GM12878 (cell line): ENCODE measurements around the gene DCAF17. TPM values are rescaled to one million over a fixed set of nuclear protein-coding genes. Genes with fewer than 3 reads are reported as not detected.

Experiments used
- CEBPB ChIP-seq, 2 experiments: fragments of 150-350 bp in 1 of 2; IDR thresholded peaks; 2 replicates each; pipeline ENCODE4 v1.6.1; 2012 to 2014; ENCODE audit warnings: low read depth in 2 of 2, low read length in 2 of 2, borderline replicate concordance in 1 of 2, inconsistent platforms in 1 of 2
- CREM ChIP-seq: IDR thresholded peaks from 2 replicates; pipeline ENCODE4 v1.6.1; 2014; ENCODE audit warnings: antibody characterized with exemption, low read depth
- EZH2 ChIP-seq: IDR thresholded peaks from 2 replicates; pipeline ENCODE4 v1.6.1; 2012; ENCODE audit warnings: low read depth, mild to moderate bottlenecking, control low read depth, inconsistent platforms, low read length, borderline replicate concordance; ENCODE audit not compliant: control insufficient read depth
- FOXK2 ChIP-seq: fragments of 450-650 bp; IDR thresholded peaks from 2 replicates; pipeline ENCODE4 v1.6.1; 2017; ENCODE audit warnings: mild to moderate bottlenecking, moderate library complexity
- GABPA ChIP-seq: IDR thresholded peaks from 2 replicates; pipeline ENCODE4 v1.6.1; 2014; ENCODE audit warnings: antibody characterized with exemption, low read depth, mild to moderate bottlenecking, inconsistent platforms
- HCFC1 ChIP-seq: fragments of 150-350 bp; IDR thresholded peaks from 2 replicates; pipeline ENCODE4 v1.6.1; 2014; ENCODE audit warnings: low read length
- KDM1A ChIP-seq: fragments of 200-600 bp; sonication (generic); IDR thresholded peaks from 2 replicates; pipeline ENCODE4 v1.6.1; 2016; ENCODE audit warnings: borderline replicate concordance
- MEF2B ChIP-seq: fragments of 450-650 bp; IDR thresholded peaks from 2 replicates; pipeline ENCODE4 v1.6.1; 2018; ENCODE audit warnings: mild to moderate bottlenecking, moderate library complexity; ENCODE audit not compliant: partially characterized antibody, poor library complexity, severe bottlenecking
- MTA2 ChIP-seq: fragments of 450-650 bp; IDR thresholded peaks from 2 replicates; pipeline ENCODE4 v1.6.1; 2016; ENCODE audit warnings: low read depth, mild to moderate bottlenecking, moderate library complexity
- MYC ChIP-seq: IDR thresholded peaks from 2 replicates; pipeline ENCODE4 v1.6.1; 2011; ENCODE audit warnings: mild to moderate bottlenecking, low read length, moderate library complexity, inconsistent platforms; ENCODE audit not compliant: insufficient read depth, insufficient replicate concordance, insufficient read length, severe bottlenecking
- NR2C1 ChIP-seq: fragments of 450-650 bp; IDR thresholded peaks from 2 replicates; pipeline ENCODE4 v1.6.1; 2017; ENCODE audit warnings: antibody characterized with exemption, mild to moderate bottlenecking, moderate library complexity
- POU2F2 ChIP-seq: IDR thresholded peaks from 3 replicates; pipeline ENCODE4 v1.6.1; 2011; ENCODE audit warnings: low read depth, mild to moderate bottlenecking, low read length, borderline replicate concordance
- RAD51 ChIP-seq: fragments of 450-650 bp; IDR thresholded peaks from 2 replicates; pipeline ENCODE4 v1.6.1; 2016; ENCODE audit warnings: moderate library complexity, mild to moderate bottlenecking, inconsistent platforms
- RB1 ChIP-seq: fragments of 450-650 bp; formaldehyde crosslinking; IDR thresholded peaks from 2 replicates; pipeline ENCODE4 v1.6.1; 2017; ENCODE audit warnings: mild to moderate bottlenecking, borderline replicate concordance
- SIN3A ChIP-seq: IDR thresholded peaks from 2 replicates; pipeline ENCODE4 v1.6.1; 2012; ENCODE audit warnings: low read depth, low read length, improper control_type of control experiment
- SMARCA5 ChIP-seq: fragments of 450-650 bp; IDR thresholded peaks from 2 replicates; pipeline ENCODE4 v1.6.1; 2017; ENCODE audit warnings: mild to moderate bottlenecking
- SREBF2 ChIP-seq: IDR thresholded peaks from 2 replicates; pipeline ENCODE4 v1.6.1; 2012; ENCODE audit warnings: mild to moderate bottlenecking, low read length
- STAT3 ChIP-seq: IDR thresholded peaks from 2 replicates; pipeline ENCODE4 v1.6.1; 2011; ENCODE audit warnings: low read depth, low read length, improper control_type of control experiment
- ZBED1 ChIP-seq: IDR thresholded peaks from 2 replicates; pipeline ENCODE4 v1.6.1; 2016; ENCODE audit warnings: borderline replicate concordance
- polyA plus RNA-seq, 11 experiments: library from polyadenylated mRNA; depleted of rRNA in 4 of 11; unstranded in 6 of 11; stranded (reverse) in 5 of 11; fragments of >200 nt; fragmentation: Nextera tagmentation in 4 of 11; fragmentation: Illumina TruSeq in 1 of 11; extraction: Ambion mirVana in 4 of 11; extraction: Trizol in 1 of 11; gene quantifications; 1 replicate in 1 of 11; 2 replicates in 10 of 11; pipeline versions ENCODE4 v1.2.1 to v1.2.3, GENCODE V29; 2011 to 2016; ENCODE audit warnings: inconsistent platforms in 2 of 11, missing spikeins in 2 of 11, low read depth in 1 of 11
- total RNA-seq, 4 experiments: library from RNA; depleted of rRNA in 3 of 4; stranded (reverse); fragments of >200 nt in 3 of 4; fragmentation: Illumina TruSeq in 1 of 4; extraction: Trizol in 1 of 4; gene quantifications; 2 replicates each; pipeline versions ENCODE4 v1.2.1 to v1.2.3, GENCODE V29; 2013 to 2021
- TF ChIP-seq, protein P1 (sequence below), 3 experiments: IDR thresholded peaks in 2 of 3; conservative IDR thresholded peaks in 1 of 3; 2 replicates each; pipeline ENCODE4 v1.5.1; 2011; ENCODE audit warnings: low read depth in 3 of 3, low read length in 3 of 3, mild to moderate bottlenecking in 3 of 3, control low read depth in 2 of 3, moderate library complexity in 2 of 3, inconsistent platforms in 1 of 3, mixed read lengths in 1 of 3; ENCODE audit not compliant: control insufficient read depth in 2 of 3, insufficient read depth in 1 of 3; ENCODE audit errors: extremely low read depth in 1 of 3
- TF ChIP-seq, protein P2 (sequence below): IDR thresholded peaks from 2 replicates; pipeline ENCODE4 v1.6.1; 2011; ENCODE audit warnings: low read depth, low read length, improper control_type of control experiment, borderline replicate concordance
- TF ChIP-seq, protein P3 (sequence below): fragments of 450-650 bp; IDR thresholded peaks from 2 replicates; pipeline ENCODE4 v1.6.1; 2017; ENCODE audit warnings: borderline replicate concordance
- TF ChIP-seq, protein P4 (sequence below): fragments of 450-650 bp; formaldehyde crosslinking; IDR thresholded peaks from 2 replicates; pipeline ENCODE4 v1.4.0; 2022; ENCODE audit warnings: mild to moderate bottlenecking, moderate library complexity

The DCAF17 gene
- total and polyA plus RNA-seq, 10 of the 15 experiments (the other 5 are each of a cell fraction or from before 2014, with no cell fraction given): 5.2 to 32.9 (median 23.4) TPM

DNA sequence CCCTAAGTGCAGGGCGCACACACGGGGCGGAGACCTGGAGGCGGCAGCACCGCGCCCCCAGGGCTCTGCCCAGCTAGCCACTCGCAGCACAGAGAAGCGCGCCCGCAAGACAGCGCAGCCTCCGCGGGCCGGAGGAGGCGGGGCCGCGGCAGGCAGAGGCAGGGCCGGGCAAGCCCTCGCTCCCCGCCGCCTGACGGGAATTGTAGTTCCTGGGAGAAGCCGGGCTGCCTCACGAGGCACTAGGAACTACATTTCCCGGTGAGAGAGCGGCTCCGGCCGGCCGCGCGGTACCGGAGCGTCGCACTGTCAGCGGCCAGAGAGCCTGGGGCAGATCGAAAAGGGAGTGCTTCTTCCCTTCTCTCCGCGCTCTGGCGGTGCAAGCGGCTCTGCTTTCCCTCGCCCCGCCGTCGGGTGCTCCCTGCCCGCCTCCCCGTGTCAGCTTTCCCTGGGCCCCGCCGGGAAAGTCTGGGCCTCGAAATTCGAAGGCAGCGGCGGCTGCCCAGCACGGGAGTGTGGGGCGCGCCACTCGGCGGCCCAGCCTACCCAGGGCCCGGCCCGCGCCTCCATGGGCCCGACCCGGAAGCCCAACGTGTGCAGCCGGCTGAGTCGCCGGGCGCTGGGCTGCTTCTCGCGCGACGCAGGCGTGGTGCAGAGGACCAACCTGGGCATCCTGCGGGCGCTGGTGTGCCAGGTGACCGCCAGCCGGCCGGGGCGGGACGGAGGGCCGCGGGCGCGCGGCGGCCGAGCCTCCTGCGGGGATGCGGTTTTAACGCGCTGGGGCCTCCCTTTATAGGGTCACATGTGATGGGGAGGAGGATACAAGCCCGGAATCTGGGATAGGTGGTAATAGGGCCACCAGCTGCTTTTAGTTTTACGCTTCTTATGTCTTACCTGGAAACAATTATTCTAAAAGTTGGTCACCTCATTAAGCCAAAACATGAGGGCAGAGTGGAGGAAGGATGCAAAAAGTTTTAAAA, at the start of gene DCAF17 (continued):
- TF ChIP-seq, protein P1, sequence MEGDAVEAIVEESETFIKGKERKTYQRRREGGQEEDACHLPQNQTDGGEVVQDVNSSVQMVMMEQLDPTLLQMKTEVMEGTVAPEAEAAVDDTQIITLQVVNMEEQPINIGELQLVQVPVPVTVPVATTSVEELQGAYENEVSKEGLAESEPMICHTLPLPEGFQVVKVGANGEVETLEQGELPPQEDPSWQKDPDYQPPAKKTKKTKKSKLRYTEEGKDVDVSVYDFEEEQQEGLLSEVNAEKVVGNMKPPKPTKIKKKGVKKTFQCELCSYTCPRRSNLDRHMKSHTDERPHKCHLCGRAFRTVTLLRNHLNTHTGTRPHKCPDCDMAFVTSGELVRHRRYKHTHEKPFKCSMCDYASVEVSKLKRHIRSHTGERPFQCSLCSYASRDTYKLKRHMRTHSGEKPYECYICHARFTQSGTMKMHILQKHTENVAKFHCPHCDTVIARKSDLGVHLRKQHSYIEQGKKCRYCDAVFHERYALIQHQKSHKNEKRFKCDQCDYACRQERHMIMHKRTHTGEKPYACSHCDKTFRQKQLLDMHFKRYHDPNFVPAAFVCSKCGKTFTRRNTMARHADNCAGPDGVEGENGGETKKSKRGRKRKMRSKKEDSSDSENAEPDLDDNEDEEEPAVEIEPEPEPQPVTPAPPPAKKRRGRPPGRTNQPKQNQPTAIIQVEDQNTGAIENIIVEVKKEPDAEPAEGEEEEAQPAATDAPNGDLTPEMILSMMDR (IDR thresholded peaks at IDR 0.05 in 2 of 3, conservative IDR thresholded peaks at IDR 0.05 in 1 of 3; ENCODE audit: control insufficient read depth in 2 of 3, extremely low read depth in 1 of 3, insufficient read depth in 1 of 3, low read depth in 3 of 3, low read length in 3 of 3): no peak
- TF ChIP-seq MTA2: no peak
- peak; percentile 67; the same call in 1 of the 2 replicates for TF ChIP-seq GABPA
- TF ChIP-seq MYC: peak; percentile 13
- TF ChIP-seq, protein P2, sequence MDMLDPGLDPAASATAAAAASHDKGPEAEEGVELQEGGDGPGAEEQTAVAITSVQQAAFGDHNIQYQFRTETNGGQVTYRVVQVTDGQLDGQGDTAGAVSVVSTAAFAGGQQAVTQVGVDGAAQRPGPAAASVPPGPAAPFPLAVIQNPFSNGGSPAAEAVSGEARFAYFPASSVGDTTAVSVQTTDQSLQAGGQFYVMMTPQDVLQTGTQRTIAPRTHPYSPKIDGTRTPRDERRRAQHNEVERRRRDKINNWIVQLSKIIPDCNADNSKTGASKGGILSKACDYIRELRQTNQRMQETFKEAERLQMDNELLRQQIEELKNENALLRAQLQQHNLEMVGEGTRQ: no peak
- 0 out of 2 replicates have a peak, but pooled peaks have one; percentile 69 for TF ChIP-seq SMARCA5
- TF ChIP-seq NR2C1: peak; percentile 86
- TF ChIP-seq, protein P3, sequence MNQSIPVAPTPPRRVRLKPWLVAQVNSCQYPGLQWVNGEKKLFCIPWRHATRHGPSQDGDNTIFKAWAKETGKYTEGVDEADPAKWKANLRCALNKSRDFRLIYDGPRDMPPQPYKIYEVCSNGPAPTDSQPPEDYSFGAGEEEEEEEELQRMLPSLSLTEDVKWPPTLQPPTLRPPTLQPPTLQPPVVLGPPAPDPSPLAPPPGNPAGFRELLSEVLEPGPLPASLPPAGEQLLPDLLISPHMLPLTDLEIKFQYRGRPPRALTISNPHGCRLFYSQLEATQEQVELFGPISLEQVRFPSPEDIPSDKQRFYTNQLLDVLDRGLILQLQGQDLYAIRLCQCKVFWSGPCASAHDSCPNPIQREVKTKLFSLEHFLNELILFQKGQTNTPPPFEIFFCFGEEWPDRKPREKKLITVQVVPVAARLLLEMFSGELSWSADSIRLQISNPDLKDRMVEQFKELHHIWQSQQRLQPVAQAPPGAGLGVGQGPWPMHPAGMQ: no peak
- no peak for TF ChIP-seq FOXK2
- TF ChIP-seq MEF2B: no peak
- peak; percentile 62 for TF ChIP-seq SIN3A
- no peak for TF ChIP-seq SREBF2
- no peak for TF ChIP-seq EZH2
- no peak for TF ChIP-seq STAT3
- TF ChIP-seq CEBPB (IDR thresholded peaks at IDR 0.05; ENCODE audit: borderline replicate concordance in 1 of 2, low read depth in 2 of 2, low read length in 2 of 2): no peak
- TF ChIP-seq, protein P4, sequence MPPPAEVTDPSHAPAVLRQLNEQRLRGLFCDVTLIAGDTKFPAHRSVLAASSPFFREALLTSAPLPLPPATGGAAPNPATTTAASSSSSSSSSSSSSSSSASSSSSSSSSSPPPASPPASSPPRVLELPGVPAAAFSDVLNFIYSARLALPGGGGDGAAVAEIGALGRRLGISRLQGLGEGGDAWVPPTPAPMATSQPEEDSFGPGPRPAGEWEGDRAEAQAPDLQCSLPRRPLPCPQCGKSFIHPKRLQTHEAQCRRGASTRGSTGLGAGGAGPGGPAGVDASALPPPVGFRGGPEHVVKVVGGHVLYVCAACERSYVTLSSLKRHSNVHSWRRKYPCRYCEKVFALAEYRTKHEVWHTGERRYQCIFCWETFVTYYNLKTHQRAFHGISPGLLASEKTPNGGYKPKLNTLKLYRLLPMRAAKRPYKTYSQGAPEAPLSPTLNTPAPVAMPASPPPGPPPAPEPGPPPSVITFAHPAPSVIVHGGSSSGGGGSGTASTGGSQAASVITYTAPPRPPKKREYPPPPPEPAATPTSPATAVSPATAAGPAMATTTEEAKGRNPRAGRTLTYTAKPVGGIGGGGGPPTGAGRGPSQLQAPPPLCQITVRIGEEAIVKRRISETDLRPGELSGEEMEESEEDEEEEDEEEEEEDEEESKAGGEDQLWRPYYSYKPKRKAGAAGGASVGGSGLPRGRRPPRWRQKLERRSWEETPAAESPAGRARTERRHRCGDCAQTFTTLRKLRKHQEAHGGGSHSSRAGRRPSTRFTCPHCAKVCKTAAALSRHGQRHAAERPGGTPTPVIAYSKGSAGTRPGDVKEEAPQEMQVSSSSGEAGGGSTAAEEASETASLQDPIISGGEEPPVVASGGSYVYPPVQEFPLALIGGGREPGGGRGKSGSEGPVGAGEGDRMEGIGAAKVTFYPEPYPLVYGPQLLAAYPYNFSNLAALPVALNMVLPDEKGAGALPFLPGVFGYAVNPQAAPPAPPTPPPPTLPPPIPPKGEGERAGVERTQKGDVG (CRISPR knock-in tag): no peak
- TF ChIP-seq RB1: peak; percentile 89
- TF ChIP-seq ZBED1: no peak
- TF ChIP-seq HCFC1: peak; percentile 92
- TF ChIP-seq POU2F2: peak; percentile 35; the same call in 2 of the 3 replicates
- peak; percentile 49; the same call in 1 of the 2 replicates for TF ChIP-seq CREM
- no peak for TF ChIP-seq KDM1A
- no peak for TF ChIP-seq RAD51
